ENCODE measurements around the gene WAPL.
"Not testable (repeated sequence)": the region's sequence is repeated elsewhere in the genome, so short reads cannot be mapped to it uniquely, and the experiment has no call there.

WAPL gene

GRCh38 chr10:86397120-86397519 lies 124.5 kb downstream of the WAPL start:
- H3K9me3 ChIP-seq (ENCODE audit: control insufficient read depth, insufficient read depth, low read depth, low read length) = no peaks in the 10 kb centered on the region
- H3K9ac ChIP-seq (ENCODE audit: low read length) = no peak overlapping the region
- no peak overlapping the region for H3K27ac ChIP-seq (ENCODE audit: low read depth, low read length)
- H3K36me3 ChIP-seq (ENCODE audit: control insufficient read depth, insufficient read depth, low read length) = no peaks in the 10 kb centered on the region
- H3K4me1 ChIP-seq (ENCODE audit: control insufficient read depth, insufficient read depth, low read length) = no peaks in the 10 kb centered on the region
- peaks cover 23% of the 10 kb centered on the region for H3K27me3 ChIP-seq (ENCODE audit: control insufficient read depth, insufficient read depth, low read length)
- H3K4me3 ChIP-seq (ENCODE audit: low read depth, low read length) = no peak overlapping the region

GRCh38 chr10:86393862-86394455 lies 127.6 kb downstream of the WAPL start:
- Histone ChIP-seq H3K36me3 (ENCODE audit: control insufficient read depth, insufficient read depth, low read length) (no peaks in the 10 kb centered on the region), H3K4me3 (ENCODE audit: low read depth, low read length) (no peak overlapping the region), H3K27ac (ENCODE audit: low read depth, low read length) (no peak overlapping the region), H3K9me3 (ENCODE audit: control insufficient read depth, insufficient read depth, low read depth, low read length) (no peaks in the 10 kb centered on the region), H3K27me3 (ENCODE audit: control insufficient read depth, insufficient read depth, low read length) (peaks cover 18% of the 10 kb centered on the region), H3K4me1 (ENCODE audit: control insufficient read depth, insufficient read depth, low read length) (peaks cover 10% of the 10 kb centered on the region; the same call in 1 of the 2 replicates), H3K9ac (ENCODE audit: low read length) (no peak overlapping the region)

GRCh38 chr10:86393362-86393761 lies 128.2 kb downstream of the WAPL start:
- peaks cover 11% of the 10 kb centered on the region; the same call in 1 of the 2 replicates for H3K4me1 ChIP-seq (ENCODE audit: control insufficient read depth, insufficient read depth, low read length)
- H3K4me3 ChIP-seq (ENCODE audit: low read depth, low read length) = no peak overlapping the region
- no peak overlapping the region for H3K27ac ChIP-seq (ENCODE audit: low read depth, low read length)
- peaks cover 20% of the 10 kb centered on the region for H3K27me3 ChIP-seq (ENCODE audit: control insufficient read depth, insufficient read depth, low read length)
- no peak overlapping the region for H3K9ac ChIP-seq (ENCODE audit: low read length)
- H3K9me3 ChIP-seq (ENCODE audit: control insufficient read depth, insufficient read depth, low read depth, low read length) = no peaks in the 10 kb centered on the region
- H3K36me3 ChIP-seq (ENCODE audit: control insufficient read depth, insufficient read depth, low read length) = no peaks in the 10 kb centered on the region

- no peak overlapping the region for H3K27ac ChIP-seq (ENCODE audit: low read depth, low read length)
- no peak overlapping the region for H3K9ac ChIP-seq (ENCODE audit: low read length)
- no peaks in the 10 kb centered on the region for H3K36me3 ChIP-seq (ENCODE audit: control insufficient read depth, insufficient read depth, low read length)
- peaks cover 14% of the 10 kb centered on the region; the same call in 1 of the 2 replicates for H3K4me1 ChIP-seq (ENCODE audit: control insufficient read depth, insufficient read depth, low read length)
- peaks cover 24% of the 10 kb centered on the region for H3K27me3 ChIP-seq (ENCODE audit: control insufficient read depth, insufficient read depth, low read length)
- no peaks in the 10 kb centered on the region for H3K9me3 ChIP-seq (ENCODE audit: control insufficient read depth, insufficient read depth, low read depth, low read length)
- H3K4me3 ChIP-seq (ENCODE audit: low read depth, low read length) = no peak overlapping the region
These were observed 128.9 kb downstream of the WAPL start for GRCh38 chr10:86392723-86393094.

GRCh38 chr10:86391986-86392722 lies 129.4 kb downstream of the WAPL start:
- Histone ChIP-seq H3K4me3 (ENCODE audit: low read depth, low read length) (no peak overlapping the region), H3K36me3 (ENCODE audit: control insufficient read depth, insufficient read depth, low read length) (no peaks in the 10 kb centered on the region), H3K4me1 (ENCODE audit: control insufficient read depth, insufficient read depth, low read length) (peaks cover 17% of the 10 kb centered on the region; the same call in 1 of the 2 replicates), H3K9ac (ENCODE audit: low read length) (no peak overlapping the region), H3K27ac (ENCODE audit: low read depth, low read length) (no peak overlapping the region), H3K27me3 (ENCODE audit: control insufficient read depth, insufficient read depth, low read length) (peaks cover 26% of the 10 kb centered on the region), H3K9me3 (ENCODE audit: control insufficient read depth, insufficient read depth, low read depth, low read length) (no peaks in the 10 kb centered on the region)

GRCh38 chr10:86391236-86391840 lies 130.3 kb downstream of the WAPL start:
- Histone ChIP-seq H3K9me3 (ENCODE audit: control insufficient read depth, insufficient read depth, low read depth, low read length) (no peaks in the 10 kb centered on the region), H3K27me3 (ENCODE audit: control insufficient read depth, insufficient read depth, low read length) (peaks cover 27% of the 10 kb centered on the region), H3K4me3 (ENCODE audit: low read depth, low read length) (no peak overlapping the region), H3K4me1 (ENCODE audit: control insufficient read depth, insufficient read depth, low read length) (peaks cover 17% of the 10 kb centered on the region; the same call in 1 of the 2 replicates), H3K9ac (ENCODE audit: low read length) (no peak overlapping the region), H3K36me3 (ENCODE audit: control insufficient read depth, insufficient read depth, low read length) (no peaks in the 10 kb centered on the region), H3K27ac (ENCODE audit: low read depth, low read length) (no peak overlapping the region)

GRCh38 chr10:86390337-86391120 lies 131.1 kb downstream of the WAPL start:
- peaks cover 27% of the 10 kb centered on the region for H3K27me3 ChIP-seq (ENCODE audit: control insufficient read depth, insufficient read depth, low read length)
- H3K27ac ChIP-seq (ENCODE audit: low read depth, low read length) = no peak overlapping the region
- peaks cover 17% of the 10 kb centered on the region; the same call in 1 of the 2 replicates for H3K4me1 ChIP-seq (ENCODE audit: control insufficient read depth, insufficient read depth, low read length)
- H3K4me3 ChIP-seq (ENCODE audit: low read depth, low read length) = peak overlapping the region; percentile 71
- no peaks in the 10 kb centered on the region for H3K9me3 ChIP-seq (ENCODE audit: control insufficient read depth, insufficient read depth, low read depth, low read length)
- no peaks in the 10 kb centered on the region for H3K36me3 ChIP-seq (ENCODE audit: control insufficient read depth, insufficient read depth, low read length)
- no peak overlapping the region for H3K9ac ChIP-seq (ENCODE audit: low read length)

- no peaks in the 10 kb centered on the region for H3K9me3 ChIP-seq (ENCODE audit: control insufficient read depth, insufficient read depth, low read depth, low read length)
- no peak overlapping the region for H3K27ac ChIP-seq (ENCODE audit: low read depth, low read length)
- H3K27me3 ChIP-seq (ENCODE audit: control insufficient read depth, insufficient read depth, low read length) = peaks cover 27% of the 10 kb centered on the region
- no peaks in the 10 kb centered on the region for H3K36me3 ChIP-seq (ENCODE audit: control insufficient read depth, insufficient read depth, low read length)
- peak overlapping the region; percentile 71 for H3K4me3 ChIP-seq (ENCODE audit: low read depth, low read length)
- H3K9ac ChIP-seq (ENCODE audit: low read length) = no peak overlapping the region
- H3K4me1 ChIP-seq (ENCODE audit: control insufficient read depth, insufficient read depth, low read length) = peaks cover 17% of the 10 kb centered on the region; the same call in 1 of the 2 replicates
These were observed 132.0 kb downstream of the WAPL start for GRCh38 chr10:86389441-86390193.

GRCh38 chr10:86389109-86389440 lies 132.5 kb downstream of the WAPL start:
- H3K36me3 ChIP-seq (ENCODE audit: control insufficient read depth, insufficient read depth, low read length); H3K9ac ChIP-seq (ENCODE audit: low read length); H3K27ac ChIP-seq (ENCODE audit: low read depth, low read length); H3K9me3 ChIP-seq (ENCODE audit: control insufficient read depth, insufficient read depth, low read depth, low read length): not testable (repeated sequence)
- peaks cover 27% of the 10 kb centered on the region for H3K27me3 ChIP-seq (ENCODE audit: control insufficient read depth, insufficient read depth, low read length)
- peak overlapping the region; percentile 71 for H3K4me3 ChIP-seq (ENCODE audit: low read depth, low read length)
- peaks cover 17% of the 10 kb centered on the region; the same call in 1 of the 2 replicates for H3K4me1 ChIP-seq (ENCODE audit: control insufficient read depth, insufficient read depth, low read length)

- no peak overlapping the region for H3K9ac ChIP-seq (ENCODE audit: low read length)
- no peaks in the 10 kb centered on the region for H3K36me3 ChIP-seq (ENCODE audit: control insufficient read depth, insufficient read depth, low read length)
- peaks cover 27% of the 10 kb centered on the region for H3K27me3 ChIP-seq (ENCODE audit: control insufficient read depth, insufficient read depth, low read length)
- H3K4me3 ChIP-seq (ENCODE audit: low read depth, low read length) = no peak overlapping the region
- no peaks in the 10 kb centered on the region for H3K9me3 ChIP-seq (ENCODE audit: control insufficient read depth, insufficient read depth, low read depth, low read length)
- peaks cover 17% of the 10 kb centered on the region; the same call in 1 of the 2 replicates for H3K4me1 ChIP-seq (ENCODE audit: control insufficient read depth, insufficient read depth, low read length)
- H3K27ac ChIP-seq (ENCODE audit: low read depth, low read length) = no peak overlapping the region
These were observed 133.4 kb downstream of the WAPL start for GRCh38 chr10:86388119-86388704.
